ENCODE results near the gene OTUB2.

Gene OTUB2

DNA sequence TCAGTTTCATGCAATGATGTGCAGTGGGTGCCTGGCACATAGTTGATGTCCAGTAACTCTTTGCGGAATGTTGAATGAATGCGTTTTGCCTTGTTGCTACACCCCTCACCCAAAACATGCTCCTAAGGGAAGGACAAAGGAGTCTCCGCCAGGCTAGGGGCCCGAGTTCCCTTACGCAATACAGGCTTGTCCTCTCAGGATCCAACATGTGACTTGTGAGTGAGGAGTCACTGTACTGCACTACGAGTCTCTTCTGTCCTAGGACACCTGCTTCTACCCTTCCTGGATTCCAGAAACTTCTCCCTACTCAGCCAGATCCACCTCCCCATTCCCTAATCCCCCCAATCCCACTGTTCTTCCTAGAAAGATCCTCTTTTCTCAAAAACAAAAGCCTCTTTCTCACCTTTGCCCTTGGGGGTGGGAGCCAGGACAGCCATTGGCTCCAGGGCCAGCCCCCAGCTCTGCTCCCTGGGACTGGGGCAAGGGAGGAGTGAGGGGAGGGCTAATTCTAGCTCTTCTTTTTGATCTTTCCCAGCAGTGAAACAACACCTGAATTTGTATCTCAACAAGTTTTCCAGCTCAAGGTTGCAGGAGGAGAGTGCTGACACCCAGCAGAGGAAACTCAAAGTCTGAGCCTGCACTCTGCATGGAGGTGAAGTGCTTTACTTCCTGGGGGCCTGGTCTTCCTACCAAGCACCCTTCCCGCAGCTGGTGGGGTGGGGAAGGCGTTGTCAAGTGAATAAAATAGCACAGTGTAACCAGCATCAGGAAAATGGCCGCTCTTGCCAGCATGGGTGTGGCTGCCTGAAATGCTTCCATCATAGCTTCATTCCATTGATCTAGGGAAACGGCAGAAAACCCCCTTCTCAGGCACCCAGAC lies 3.4 kb upstream of the OTUB2 start:
- DNase-seq, result no peak

DNA sequence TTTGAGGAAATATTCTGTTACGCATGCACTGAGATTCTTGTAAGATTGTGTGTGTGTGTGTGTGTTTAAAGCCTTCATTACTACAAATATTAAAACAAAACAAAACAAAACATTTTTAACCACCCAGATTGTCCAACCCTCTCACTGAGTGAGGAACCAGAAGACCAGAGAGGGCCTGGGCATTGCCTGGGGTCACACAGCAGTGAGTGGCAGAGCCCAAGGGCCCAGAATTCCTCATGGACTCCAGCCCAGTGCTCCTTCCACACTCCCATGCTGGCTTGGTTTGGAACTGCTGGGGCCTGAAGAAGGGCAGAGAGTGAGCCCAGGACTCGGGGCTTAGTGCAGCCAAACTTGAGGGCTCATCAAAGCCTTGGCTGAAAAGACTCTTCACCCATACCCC lies 1.6 kb upstream of the OTUB2 start:
- no peak for DNase-seq

DNA sequence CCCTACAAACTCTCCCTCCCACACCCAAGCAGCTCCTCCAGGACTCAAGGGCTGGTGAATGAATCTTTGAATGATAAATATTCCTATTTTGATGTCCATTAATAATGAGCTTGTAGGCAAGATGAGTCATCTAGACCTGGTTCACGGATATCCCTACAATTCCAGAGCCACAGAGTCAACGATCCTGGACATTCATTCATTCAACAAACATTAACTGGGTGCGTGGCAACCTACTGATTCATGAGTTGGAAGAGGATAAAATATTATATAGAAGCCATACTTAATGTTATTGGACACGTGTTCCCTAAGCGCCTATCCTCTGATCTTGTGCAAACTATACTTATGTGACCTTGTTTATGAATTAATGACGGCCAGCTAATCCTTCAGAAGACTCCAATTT lies 420 bp upstream of the OTUB2 start:
- DNase-seq, result no peak

DNA sequence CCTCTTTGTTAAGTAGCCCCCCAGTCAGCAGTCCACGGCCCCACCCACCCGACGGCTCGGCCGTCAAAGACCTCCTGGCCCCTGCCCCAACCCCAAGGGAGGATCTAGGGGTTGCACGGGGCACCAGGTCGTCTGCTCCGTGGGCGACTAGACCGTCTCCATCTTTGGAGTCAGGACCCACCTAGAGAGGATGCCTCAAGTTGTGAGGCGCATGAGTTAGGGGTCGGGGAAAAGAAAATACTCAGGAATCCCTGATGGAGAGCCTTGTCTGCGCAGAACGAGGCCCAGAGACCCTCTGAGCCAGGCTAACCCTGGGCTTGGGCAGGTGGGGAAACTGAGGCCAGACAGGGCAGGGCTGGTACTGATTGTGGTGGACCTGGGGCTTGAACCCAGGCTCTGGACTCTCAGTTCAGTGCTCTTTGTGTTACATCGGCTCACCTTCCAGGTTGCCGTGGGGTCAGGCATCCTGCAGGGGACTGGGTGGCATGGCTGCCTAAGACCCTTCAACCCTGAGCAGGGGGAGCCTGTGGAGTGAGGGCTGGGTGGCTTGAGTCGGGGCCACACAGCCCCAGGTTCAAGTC lies 839 bp downstream of the OTUB2 start:
- DNase-seq, result no peak

DNA sequence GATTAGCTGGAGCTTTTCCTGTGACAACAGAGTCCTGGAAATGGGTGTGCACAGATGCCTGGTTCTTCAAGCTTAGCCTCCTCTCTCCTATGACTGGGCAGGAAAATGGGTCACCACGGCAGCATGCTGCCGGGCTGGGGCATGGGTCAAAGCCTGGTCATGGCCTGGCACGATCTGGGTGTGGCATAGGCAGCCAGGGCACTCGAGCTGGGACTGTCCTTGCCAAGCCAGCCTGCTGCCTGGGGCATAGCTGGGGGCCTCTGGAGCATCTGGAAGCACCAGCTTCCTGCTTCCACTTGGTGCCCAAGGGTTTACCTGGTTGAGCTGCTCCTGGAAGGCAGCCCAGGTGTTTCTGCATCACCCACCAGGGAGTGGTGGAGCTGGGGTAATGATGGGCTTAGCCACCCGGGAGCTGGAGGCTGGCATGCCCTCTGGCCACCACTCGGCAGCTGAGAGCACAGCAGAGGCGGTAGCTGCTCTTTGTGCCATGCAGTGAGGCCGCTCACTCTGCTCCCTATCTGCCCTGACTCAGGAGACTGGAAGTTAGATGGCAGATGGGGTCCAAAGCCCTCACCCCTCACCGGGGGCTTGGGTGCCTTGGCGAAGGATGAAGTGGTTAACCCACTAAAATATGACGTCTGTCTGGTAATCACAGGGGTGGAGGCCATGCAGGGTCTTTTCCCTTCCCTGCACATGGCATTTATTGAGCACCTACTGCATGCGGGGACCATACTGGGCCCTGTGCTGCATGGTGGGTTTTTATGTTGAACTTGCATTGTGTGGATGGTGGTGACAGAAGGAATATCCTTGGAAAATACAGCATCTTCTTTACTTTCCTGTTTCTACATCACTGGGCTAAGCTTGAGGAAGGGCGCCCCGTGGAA lies 1.7 kb downstream of the OTUB2 start:
- DNase-seq, result no peak

DNA sequence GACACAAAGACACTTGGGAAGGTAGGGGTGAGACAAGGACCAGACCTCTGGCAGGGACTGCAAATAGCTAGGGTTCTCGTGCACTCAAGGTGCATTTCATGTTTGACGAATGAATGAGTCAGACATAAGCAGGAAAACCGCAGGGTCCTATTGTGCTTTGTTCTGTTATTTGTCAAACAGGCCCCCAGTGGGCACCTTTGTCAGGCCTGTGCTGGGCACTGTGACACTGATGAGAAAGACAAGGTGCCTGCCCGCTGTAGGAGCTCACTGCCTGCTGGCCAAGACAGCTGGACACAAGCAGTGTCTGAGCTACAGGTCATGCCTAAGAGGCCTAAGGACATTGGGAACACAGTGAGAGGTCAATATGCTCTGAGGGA lies 2.3 kb downstream of the OTUB2 start:
- peak; percentile 63 to 82 for DNase-seq

DNA sequence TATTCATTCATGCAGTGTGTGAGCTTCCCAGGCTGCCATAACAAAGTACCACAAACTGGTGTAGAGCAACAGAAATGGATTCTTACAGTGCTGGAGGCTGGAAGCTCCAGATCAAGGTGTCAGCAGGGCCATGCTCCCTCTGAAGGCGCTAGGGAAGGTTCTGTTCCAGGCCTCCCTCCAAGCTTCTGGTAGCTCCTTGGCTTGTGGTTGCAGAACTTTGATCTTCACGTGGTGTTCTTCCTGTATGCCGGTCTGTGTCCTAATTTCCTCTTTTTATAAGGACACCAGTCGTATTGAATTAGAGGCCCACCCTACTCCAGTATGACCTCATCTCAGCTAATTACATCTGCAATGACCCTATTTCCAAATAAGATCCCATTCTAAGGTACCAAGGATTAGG lies 3.1 kb downstream of the OTUB2 start:
- peak; percentile 91 to 93 for DNase-seq

DNA sequence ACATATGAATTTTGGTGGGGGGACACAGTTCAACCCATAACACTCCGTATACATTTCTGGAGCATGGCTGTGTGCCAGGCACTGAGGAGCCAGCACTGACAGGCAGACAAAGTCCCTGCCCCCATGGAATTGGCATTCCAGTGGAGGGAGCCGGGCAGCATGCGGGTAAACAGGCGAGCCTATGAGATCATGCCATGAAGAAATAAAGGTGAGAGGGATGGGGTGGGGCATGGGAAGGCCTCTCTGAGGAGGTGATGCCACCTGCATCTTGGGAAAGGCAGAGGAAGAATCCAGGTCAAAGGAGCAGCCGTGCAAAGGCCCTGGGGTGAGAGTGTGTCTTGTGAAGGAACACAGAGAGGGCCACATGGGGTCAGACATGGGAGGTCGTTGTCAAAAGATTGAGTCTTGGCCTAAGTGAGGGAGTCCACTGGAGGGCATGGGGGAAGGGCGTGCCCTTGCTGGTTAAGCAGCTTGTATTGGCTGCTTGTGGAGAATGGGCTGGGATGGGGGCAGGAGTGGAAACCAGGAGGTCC lies 3.6 kb downstream of the OTUB2 start:
- no peak for DNase-seq

DNA sequence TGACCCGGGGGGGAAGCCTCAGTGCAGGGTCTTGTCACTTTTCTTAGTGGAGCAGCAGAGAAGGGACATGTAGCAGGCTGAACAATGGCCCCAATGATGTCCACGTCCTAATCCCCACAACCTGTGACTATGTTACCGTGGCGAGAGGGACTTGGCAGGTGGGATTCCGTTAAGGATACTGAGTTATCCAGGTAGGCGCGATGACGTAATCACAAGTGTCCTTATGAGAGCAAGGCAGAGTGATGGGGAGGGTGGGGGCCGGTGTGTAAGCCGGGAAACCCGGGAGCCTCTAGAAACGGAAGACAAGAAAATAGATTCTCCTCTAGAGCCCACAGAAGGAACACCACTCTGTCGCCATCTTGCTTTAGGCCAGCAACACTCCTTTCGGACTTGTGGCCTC lies 4.4 kb downstream of the OTUB2 start:
- no peak for DNase-seq

DNA sequence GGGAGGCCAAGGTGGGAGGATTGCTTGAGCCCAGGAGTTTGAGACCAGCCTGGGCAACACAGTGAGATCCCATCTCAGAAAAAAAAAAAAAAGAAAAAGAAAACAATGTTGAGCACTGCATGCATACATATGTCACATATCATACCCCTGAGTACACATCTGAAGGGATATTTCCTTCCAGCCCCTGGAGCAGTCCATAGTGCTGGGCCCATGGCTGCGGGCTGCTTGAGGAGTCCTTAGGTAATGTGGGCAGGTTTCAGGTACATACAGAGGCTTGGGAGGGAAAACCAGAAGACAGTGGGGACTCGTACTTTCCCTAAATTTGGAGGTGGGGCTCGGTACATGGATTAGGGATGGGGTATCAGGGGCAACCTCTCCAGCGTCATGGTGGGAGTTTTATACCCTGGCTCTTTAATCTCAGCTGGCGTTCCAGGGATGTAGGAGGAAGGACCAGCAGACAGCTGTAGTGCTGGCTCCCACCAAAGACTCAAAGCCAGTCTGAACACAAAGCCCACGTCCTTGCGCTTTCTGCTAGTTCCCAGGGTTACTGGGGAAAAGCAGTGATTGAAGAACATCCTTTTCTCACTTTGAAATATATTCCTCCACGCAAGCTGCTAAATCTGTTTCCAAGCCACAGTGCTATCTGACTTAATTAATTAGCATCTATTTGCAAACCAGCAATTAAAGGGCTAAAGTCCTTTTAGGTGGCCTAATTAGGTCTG lies 5.2 kb downstream of the OTUB2 start:
- no peak for DNase-seq

DNA sequence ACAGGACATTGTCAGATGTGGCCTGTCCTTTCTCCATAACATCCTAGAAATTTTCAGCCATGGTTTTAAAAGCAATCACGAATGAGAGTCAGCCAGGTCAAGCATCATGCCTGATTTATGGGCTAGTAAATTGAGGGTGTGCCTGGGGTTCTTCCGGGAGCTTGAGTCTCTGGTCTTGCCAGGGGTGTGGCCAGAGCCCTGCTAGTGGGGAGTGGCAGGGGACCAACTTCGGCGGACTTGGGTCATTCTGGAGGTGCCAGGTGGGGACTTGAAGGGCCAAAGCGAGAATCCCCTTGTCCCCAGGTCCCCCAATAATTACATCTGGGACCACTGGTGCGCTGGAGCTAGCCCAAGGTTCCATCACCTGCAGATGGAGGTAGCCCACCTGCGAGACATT lies 5.7 kb downstream of the OTUB2 start:
- no peak for DNase-seq

DNA sequence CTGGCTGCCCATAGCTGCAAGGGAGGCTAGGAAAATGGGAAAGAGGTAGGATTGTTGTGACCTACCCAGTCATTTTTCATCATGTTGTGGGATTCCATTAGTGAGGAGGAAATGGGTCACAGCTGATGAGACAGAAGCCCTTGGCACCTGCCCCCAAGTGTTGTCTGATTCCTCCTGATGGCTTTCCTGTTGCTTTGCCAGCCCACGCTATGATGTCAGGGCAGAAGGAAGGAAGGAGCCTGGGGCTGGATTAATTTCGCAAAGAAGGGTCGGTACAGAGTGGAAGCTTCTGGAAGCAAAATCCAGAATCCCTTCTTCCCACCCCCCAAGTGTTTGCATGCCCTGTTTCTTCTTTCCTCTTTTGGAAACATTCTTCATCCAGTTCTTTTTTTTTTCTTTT lies 8.7 kb downstream of the OTUB2 start:
- DNase-seq, result no peak

DNA sequence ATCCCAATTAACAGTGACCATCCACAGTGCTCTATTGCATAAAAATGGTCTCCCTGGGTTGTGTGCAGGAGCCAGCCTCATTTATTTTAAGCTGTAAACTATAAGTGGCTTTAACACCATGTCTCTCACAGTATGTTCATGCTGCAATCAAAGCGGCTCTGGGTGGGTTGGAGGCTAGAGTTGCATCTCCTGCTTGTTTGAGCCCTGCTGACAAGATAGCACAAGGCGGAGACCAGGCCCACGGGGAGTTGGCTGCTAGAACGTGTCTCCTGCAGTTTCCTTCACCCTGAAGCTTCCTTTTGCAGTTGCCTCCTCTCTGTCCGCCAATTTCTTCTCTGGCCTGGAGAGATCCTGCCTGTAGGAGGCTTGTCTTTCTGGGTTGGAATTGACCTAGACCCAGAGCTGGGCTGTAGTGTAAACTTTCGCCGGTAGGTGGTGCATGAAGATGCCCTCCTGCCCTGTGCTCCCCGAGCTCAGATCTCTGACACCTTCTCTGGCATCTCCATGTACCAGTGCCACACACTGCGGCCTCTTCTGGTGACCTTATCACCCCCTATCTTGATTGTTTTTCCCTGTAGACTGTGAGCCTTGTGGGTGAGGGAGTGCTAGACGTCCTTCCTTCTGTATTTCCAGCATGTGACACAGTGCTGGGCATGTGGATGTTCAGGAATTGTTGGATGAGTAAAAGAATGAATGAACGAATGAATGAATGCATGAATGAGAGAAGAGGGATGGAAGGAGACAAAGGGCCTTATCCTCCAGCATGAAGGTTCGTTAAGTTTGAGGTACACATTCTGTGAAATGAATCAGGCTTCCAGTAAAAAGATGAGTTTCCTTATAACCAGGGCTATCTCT lies 10.4 kb downstream of the OTUB2 start:
- peak; percentile 73 to 80 for DNase-seq

DNA sequence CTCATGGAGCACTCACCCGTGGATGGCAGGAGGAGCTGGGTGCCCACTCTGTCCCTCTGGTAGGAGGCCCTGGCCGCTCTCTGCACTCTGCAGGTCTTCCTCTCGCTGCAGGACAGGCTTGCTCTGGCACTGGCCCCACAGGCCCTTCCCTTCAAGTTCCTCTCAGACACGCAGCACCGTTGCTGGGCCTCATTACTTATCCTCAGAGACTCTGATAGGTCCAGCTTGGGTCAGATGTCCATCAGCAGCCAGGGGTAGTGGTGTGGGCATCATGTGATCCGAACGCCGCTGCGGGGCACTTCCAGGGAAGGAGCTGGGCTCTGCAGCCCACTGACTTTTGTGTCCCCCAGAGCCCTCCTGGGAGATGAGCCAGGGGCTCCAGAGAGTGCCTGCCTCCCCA lies 11.8 kb downstream of the OTUB2 start:
- DNase-seq, result no peak

DNA sequence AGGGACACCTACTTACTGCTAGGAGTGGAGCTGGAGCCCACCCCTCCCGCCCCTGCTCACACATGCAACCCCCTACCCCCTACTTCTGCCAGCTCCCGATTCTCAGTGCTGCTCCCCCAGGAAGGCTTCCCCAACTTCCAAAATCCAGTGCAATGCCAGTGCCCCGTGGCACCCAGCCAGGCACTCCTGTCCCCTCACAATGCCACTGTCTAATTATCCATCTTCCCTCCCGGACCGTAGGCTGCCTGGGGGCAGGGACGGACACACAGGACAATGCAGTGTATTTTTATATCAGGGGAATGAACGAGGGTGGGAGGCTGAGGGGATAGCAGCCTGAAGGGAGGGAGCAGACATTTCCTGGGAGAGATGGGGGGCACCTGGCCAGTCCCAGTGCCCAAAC lies 12.4 kb downstream of the OTUB2 start:
- DNase-seq, result no peak

DNA sequence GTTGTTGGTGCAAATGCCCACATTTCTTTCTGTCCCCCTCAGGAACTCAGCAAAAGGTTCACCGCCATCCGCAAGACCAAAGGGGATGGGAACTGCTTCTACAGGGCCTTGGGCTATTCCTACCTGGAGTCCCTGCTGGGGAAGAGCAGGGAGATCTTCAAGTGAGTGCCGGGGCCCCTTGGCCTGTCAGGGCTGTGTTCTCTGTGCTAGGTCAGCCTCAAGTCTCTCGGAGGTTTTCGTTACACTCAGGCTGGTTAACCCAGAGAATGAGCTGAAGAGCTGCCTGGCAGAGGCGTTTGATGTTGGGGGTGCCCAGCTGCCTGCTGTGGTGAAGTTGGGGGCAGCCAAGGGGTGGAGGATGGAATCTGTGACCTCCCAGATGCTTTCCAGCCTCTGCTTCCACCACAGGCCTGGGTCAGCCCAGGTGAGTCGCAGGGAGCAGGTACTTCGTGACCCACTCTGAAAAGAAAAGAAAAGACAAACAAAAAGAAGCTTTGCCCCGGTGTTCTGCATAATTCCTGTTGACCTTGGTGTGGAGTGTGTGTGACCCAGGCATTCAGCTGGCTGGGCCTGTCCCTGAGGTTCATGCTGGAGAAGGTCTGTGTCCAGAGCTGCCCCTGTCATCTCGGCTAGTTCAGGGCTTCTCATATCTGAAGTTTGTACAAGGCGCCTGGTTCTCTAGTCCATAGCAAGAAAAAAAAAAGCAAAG lies 12.9 kb downstream of the OTUB2 start:
- no peak for DNase-seq

DNA sequence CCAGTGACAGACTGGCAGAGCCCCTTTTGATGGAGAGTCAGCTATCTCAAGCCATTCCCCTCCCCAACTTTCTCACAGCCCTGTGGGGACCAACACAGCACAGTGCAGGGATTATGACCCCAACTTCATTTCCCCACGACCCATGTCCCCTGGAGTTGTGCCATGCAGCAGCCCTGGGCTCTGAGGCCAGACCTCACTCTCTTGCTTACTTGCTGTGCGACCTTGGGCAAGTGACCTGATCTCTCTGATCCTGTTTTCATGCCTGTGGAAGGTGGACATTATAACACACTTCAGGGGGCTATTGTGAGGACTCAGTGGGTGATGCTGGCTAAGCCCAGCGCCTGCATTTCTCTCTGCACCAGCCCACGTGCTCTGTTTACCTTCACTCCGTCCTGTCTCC lies 14.1 kb downstream of the OTUB2 start:
- no peak for DNase-seq

DNA sequence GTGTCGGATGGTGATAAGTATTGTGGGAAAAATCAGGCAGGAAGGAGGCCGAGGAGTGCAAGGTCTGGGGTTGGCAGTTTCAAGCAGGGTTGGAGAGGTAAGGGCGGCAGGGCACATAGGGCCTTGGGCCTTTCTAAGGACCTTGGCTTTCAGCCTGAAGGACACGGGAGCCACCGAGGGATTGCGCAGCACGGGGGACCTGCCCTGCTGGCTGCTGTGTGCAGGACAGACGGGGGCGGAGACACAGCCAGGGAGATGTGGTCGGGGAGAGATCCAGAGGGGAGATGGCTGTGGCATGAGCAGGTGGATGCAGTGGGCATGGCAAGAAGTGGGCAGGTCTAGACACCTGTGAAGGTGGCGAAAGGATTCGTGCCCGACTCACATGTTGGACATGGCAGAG lies 14.7 kb downstream of the OTUB2 start:
- DNase-seq, result no peak

DNA sequence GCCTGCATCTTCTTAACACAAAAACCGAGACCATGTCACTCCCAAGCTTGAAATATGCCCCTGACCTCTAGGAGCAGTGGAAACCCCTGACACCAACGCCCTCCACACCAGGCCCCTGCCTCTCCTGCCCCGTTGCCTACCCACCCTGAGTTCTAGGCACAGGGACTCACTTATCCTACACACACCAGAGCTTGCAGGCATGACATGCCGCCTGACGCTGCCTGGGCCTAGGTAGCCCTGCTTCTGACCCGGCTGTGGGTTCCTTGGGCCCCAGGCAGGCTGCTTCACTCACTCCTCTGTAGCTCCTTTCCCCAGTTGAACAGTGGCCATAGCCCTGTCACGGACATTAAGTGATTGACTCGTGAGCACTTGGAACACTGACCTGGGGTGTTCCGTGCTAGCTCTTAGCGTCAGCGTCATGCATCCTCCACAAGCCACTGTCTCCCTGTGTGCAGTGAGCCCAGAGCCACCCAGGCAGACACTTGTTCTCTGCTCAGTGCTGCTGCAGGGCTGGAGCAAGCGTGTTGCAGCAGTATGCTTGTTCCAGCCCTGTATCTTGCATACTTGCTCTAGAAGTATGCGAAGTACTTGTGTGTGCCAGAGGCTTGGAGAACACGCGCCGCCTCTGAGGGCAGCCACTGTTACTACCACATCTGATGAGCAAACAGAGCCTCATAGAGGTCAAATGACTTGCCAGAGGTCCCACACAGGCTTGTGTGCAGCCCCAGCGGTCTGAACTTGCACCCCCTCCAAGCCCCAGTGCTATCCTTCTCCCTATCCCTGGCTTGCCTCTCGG lies 15.6 kb downstream of the OTUB2 start:
- DNase-seq, result no peak

DNA sequence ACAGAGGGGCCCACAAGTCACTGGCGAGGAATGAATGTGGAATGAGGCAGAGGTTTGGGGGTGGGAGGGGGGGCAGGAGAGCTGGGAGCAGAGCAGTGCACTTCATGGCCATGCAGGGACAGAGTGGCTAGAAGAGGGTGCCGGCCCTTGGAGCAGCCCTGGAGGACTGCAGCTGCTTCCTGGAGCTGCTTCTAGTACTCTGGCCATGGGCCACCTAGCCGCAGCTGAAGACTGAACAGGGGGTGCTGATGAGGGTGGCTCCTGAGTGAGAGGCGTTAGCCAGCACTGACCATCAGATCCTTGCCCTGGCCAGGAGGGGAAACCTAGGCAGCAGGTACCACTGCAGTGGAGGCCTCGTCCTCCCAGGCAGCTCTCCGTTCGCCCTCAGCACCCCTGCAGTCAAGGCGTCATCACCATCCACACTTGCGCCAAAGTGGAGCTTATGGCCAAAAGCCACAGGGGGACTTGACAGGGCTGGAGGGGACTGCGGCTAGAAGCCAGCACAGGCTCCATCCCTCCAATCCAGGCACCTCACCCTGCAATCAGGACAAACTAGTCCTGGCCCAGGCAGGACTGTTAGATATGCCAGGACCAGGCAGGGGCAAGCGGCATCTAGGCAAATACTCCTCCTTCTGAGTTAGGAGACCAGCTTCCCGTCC lies 16.4 kb downstream of the OTUB2 start:
- DNase-seq, result no peak

All from Kasumi-1 (cell line).